HG03521 (cell line): ENCODE data around the gene CSF1R.
"Not testable (repeated sequence)": the region's sequence is repeated elsewhere in the genome, so short reads cannot be mapped to it uniquely, and the experiment has no call there.

Source experiments
- ATAC-seq: cut with Tn5 transposase; IDR thresholded peaks from one replicate; pipeline ENCODE4 v1.9.1; 2021; ENCODE audit warnings: mild to moderate bottlenecking, moderate library complexity; ENCODE audit not compliant: unreplicated experiment

The CSF1R gene

DNA sequence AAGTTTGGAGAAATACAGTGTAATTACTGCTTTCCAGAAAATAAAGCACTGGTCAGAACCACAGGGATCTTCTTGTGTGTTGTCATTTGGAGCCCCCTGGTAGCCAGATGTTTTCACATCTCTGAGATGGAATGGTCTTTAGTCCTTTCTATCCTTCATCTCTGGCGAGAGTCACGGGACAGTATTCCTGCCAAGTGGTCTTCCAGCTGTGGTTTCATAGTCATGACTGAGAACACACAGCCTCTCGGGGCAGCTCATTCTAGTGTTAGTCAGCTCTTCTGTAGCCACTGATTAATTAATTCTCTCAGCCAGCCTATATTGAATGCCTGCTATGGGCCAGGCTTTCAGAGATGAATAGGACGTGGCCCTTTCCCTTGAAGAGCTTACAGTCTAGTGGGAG, 51.7 kb downstream of the CSF1R start:
- ATAC-seq: no peak

DNA sequence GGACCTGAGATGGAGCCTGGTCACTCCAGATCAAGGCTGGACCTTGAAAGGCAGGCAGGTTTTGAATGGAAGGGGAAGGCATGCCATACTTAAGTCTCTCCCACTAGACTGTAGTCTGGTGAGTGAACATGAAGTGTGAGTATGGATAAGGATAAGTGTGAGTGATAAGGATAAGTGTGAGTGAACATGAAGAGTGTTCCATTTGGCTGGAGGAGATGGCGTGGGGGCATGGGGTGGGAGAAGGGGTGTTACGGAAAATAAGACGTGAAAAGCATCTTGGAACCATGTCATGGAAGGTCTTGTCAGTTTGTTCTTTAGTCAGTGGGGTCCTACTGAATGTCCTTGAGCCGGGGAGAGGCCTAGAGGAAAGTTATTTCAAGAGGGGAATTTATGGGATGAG, 53.0 kb downstream of the CSF1R start:
- no peak for ATAC-seq

DNA sequence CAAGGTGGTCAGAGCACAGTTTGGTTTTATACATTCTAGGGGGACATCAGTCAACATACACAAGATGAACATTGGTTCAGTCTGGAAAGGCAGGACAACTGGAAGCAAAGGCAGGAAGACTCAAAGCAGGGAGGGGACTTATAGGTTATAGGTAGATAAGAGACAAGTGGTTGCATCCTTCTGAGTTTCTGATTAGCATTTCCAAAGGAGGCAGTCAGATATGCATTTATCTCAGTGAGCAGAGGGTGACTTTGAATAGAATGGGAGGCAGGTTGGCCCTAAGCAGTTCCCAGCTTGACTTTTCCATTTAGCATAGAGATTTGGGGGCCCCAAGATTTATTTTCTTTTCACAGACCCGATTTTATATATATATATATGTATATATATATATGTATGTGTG, 58.3 kb downstream of the CSF1R start:
- ATAC-seq: not testable (repeated sequence)

DNA sequence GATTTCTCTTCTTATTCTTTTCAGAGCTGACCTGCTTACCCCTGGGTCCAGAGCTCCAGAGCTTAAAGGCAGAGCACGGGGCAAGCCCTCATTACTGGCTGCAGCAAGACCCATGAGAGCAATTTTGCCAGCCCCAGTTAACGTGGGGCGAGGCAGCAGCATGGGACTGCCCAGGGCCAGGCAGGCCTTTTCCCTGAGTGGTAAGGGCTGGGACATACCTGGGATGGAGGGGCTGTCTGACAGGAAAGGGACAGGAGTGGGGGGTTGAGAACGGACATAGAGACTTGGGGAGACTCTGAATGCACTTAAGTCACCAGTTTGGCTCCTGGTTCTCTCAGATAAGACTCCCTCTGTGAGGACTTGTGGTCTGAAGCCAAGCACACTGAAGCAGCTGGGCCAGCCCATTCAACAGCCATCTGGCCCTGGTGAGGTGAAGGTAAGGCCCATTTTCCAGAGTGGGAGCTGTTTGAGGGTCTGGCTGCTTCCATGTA, 59.6 kb downstream of the CSF1R start:
- no peak for ATAC-seq

DNA sequence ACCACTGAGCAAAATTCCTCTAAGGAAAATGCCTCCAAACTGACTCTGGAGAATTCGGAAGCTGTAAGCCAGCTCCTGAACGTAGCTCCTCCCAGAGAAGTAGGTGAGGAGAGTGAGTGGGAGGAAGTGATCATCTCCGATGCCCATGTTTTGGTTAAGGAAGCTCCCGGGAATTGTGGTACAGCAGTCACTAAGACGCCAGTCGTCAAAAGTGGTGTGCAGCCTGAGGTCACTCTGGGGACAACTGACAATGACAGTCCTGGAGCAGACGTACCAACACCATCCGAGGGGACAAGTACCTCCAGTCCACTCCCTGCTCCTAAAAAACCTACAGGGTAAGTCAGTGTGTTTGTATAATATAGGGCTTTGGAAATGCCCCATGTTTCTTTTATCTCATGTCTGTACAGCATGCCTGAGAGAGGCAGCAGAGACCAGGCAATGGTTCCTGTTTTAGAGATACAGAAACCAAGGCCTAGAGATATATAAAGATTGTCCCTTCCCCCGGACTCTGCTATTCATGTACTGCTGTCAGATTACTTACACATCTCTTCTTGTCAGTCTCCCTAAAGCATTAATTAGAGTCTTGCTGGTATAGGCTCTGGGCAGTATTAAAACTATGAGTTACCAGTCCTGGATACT, 61.9 kb downstream of the CSF1R start:
- no peak for ATAC-seq

DNA sequence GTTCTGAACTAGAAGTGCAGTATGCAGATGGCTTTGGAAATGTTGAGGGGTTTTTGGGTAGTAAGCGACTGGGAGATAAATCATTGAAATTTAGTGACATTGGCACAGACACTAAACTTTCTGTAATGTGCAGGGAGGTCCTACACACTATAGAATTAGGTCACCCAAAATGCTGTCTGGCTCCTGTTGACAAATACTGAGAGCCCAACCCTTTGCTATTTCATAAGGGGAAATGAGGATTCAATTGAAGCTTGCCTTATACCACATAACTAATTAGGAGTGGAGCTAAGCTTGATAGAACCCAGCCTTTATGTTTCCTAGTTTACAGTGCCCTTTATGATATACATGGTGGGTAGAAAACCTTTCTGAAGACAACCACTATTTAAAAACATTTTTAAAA, 63.2 kb downstream of the CSF1R start:
- no peak for ATAC-seq

DNA sequence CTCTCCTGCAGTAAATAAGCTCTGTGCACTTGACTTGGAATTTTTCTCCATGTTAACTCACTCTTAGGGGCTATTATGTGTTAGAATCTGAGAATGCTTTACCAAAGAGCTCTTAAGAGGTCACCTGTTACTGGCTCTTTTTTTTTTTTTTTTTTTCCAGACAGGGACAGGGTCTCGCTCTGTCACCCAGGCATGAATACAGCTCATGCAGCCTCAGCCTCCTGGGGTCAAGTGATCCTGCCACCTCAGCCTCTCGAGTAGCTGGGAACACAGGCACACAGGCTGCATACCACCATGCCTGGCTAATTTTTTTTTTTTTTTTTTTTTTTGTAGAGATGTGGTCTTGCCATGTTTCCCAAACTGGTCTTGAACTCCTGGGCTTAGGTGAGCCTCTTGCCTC, 63.7 kb downstream of the CSF1R start:
- ATAC-seq: no peak

DNA sequence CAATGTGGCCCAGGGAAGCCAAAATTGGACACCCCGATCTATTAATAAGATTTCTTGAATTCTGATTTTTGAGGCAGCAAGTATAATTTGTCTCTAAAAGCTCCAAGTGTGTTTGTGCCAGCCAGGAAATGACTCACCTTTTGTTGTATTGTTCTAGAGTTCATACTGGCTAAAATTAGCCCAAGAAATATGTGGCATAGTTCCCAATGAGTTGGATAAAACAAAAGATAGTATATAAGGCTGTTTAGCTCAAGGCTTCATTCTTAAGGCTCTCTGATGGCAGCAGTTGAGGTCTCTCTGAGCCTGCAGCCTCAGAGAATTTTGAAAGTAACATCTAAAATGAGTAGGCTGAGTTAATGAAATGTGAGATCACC, 64.2 kb downstream of the CSF1R start:
- no peak for ATAC-seq

DNA sequence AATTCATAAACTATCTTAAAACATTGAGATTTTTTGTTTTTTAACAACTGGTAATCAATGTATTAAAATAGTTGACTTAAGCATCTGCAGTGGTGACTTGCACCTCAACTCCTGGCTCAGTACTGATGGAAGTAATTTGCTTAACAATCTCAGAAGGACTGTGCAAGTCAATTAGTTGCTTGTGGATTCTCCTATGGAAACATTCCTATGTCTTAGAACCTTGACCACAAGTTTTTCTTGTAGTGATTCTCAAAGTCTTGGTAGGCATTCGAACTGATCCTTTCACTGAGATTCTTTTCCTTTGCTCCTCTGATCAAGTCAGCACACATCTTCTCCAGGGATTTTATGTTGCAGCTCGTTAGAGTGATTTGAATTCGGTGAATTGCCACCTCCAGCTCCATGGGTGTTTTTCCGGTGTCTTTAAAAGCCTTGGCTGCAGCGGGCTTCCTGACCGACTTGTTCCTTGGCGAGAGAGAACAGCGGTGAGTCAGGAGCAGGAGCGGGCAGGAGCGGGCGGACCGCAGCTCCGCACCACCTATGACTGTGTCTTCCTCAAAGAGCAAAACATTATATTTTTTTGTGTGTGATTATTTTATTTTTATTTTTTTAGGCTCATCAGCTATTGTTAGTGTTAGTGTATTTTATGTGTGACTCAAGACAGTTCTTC, 64.7 kb downstream of the CSF1R start:
- ATAC-seq: no peak

DNA sequence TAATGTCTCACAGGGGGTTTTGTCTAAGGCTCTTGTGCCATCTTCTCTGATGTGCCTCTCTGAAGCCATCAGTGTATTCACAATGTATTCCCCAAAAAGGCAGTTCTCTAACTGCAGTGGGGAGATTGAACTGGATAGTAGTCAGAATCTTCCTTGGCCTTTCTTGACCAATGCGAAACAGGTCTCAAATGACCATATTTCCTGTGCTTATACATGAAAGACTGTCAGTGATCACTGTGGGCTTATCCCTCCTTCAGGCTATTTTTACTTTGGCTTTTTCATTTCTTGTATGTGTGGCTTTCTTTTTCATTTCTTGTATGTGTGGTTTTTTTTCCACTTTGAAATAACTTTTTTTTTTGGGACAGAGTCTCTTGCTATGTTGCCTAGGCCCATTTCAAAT, 66.1 kb downstream of the CSF1R start:
- ATAC-seq: no peak

DNA sequence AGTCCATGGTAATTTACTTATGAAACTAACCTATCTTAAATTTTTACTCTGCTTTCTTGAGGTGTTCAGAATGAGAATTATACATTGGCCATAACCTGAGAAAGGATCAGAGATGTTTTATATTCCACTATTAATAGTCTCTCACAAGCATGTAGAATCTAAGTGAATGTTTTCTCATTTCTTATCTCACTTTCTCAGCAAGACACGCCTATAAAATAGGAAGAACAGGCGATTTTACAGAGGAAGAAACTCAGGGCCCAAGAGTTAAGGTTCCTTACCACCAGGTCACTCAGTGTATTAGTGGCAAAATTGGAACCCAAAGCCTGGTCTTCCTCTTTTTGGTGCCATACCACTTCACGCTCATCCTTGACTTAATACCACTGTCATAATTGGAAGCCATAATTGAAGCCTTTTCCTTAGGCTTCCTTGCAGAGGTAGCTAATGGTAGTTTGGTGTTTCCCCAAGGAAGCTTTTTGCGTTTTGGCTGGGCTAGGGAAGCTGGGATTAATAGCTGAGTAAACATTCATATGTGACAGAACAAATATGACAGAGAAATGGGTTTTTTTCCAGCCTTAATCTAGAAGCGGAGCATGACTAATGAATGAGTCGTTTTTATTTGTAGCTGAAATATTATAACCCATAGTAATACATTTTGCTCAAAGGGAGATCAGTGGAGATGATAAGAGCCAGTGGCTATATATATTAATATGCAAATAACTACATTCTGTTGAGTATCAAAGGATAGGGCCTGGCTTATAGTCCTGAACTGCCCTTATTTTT, 68.9 kb downstream of the CSF1R start:
- no peak for ATAC-seq

DNA sequence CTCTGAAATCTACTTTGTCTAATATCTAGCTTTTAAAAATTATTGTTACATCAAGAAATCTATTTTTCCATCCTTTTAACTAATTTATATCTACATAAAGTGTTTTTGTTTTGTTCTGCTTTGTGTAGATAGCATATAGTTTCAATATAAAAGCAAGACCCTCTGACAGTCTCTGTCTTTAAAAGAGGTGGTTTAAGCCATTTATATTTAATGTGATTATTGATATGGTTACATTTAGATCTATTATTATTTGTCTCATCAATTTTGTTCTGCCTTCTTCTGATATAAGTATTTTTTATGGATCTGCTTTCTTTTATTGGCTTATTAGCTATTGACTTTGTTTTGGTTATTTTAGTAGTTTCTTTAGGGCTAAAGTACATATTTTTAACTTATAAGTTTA, 69.8 kb downstream of the CSF1R start:
- ATAC-seq: no peak

DNA sequence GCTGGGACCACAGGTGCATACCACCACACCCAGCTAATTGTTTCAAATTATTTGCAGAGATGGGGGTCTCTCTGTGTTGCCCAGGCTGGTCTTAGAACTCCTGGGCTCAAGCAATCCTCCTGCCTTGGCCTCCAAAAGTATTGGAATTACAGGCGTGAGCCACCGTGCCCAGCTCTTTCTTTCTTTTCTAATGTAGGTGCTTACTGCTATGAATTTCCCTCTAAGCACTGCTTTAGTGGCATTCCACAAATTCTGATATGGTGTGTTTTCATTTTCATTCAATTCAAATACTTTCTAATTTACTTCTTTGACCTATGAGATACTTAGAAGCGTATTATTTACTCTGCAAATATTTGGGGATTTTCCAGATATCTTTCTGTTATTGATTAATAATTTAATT, 70.9 kb downstream of the CSF1R start:
- ATAC-seq: no peak

DNA sequence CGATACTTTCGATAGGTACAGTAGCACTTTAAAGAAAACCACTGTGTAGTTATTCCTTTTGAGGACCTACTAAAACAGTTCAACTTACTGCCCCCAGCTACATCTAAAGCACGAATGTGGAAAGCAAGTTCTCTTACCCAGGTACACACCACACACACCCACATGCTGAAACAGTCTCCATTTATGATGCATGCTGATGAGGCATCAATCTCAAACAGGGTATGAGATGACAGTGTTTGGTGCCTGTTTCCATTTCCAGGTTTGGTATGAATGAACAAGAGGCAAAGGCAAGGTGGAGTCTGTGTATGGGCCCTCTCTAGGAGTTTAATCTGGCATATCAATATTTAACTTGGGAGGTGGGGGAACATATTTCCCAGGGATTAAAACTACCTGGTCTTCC, 71.9 kb downstream of the CSF1R start:
- no peak for ATAC-seq

DNA sequence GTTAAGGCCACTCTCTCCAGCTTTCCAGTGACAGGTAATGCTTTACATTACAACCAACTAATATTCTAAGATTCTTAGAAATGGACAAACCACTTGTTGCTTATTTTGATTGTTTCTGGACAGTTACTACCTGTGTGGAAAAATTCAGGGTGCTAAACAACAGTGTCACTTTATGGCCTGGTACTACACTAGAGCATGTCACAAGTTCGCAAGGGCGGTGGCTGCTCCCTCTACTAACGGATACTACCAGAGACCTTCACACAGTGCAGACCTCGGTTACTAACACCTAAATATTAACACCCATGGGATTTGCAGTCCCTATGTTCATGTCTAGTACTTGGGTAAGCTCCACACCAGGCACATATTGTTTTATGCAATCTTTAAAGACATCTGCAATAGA, 72.4 kb downstream of the CSF1R start:
- no peak for ATAC-seq

DNA sequence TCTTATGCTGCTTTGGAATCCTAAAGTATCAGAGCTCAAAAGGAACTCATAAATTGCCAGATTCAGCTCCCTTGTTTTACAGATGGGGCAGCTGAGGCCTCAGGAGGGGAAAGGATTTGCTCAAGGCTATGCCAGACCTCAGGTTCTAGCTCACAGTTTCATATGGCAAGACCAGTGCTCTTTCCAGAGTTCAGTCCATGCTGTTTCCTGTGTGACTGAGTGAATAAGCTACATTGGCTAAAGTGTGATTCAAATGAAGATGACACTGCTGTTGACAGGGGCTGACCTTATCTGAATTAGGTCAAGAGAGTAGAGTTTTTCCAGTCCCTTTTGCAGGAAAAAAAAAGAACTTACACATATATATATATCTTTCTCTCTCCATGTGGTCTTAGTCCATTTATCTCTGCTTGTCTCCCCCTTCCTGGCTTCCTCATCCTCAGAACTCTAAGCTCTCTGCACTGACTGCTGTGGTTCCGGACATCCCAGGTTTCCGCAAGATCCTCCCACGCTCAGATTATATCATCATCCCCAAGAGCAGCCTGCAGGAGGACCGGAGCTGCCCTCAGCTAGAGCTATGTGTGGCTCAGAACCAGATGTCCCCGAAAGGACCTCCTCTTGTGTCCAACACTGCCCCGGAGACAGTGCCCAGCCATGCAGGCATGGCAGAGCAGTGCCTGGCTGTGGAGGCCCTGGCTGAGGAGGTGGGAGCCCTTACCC, 76.5 kb downstream of the CSF1R start:
- no peak for ATAC-seq

DNA sequence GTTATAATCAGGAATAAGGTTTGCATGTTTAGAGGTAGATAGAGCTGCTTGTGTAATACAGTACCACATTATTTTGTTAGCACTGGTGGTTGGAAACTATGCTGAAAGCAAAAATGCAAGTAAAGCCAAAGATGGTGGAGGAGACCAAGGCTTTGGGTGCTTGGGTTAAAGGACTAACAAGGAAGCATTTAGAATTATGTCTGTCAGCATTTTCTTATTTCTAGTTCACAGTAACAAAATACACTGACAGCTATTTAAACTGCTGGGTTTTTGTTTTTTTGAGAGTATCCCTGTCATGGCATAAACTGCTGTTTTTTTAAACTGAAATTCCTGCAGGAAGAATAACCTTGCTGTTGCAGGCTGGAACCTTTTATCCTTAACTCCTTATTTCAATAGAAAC, 79.3 kb downstream of the CSF1R start:
- no peak for ATAC-seq

DNA sequence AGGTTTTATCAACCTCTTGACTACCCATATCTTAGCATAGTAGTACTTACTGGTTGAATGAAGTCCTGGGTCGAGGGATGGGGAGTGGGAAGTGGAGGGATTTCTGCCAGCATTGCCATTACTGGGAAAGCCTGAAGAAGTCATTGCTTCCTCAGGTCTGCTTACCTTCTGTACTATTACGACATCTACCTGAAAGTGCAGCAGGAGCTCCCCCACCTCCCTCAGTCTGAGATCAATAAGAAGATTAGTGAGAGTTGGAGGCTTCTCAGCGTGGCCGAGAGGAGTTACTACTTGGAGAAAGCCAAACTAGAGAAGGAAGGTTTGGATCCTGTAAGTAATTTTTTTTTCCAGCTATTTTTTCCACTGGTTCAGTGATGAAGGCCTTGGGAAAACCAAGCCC, 80.0 kb downstream of the CSF1R start:
- ATAC-seq: no peak
